Astrocyte of the spinal cord (primary cell): ENCODE results near the gene FNDC11.

Experiments used
- DNase-seq: peaks from one replicate; pipeline ENCODE4 v3.0.0; 2011; ENCODE audit warnings: low read depth, low spot score
- H3K4me3 ChIP-seq: 2 replicates; pipeline ENCODE4 v1.5.1; 2011; ENCODE audit warnings: low read depth, mild to moderate bottlenecking, low read length, moderate library complexity
- in situ Hi-C: cut with HindIII; loops from 2 replicates; pipeline ENCODE4 v1.10.0; 2017; ENCODE audit warnings: low sequenced_read_pairs
- TF ChIP-seq, protein P1 (sequence below): IDR thresholded peaks from 2 replicates; pipeline ENCODE4 v1.5.1; 2012; ENCODE audit warnings: low read depth, mild to moderate bottlenecking, low read length, inconsistent platforms

The FNDC11 gene

DNA sequence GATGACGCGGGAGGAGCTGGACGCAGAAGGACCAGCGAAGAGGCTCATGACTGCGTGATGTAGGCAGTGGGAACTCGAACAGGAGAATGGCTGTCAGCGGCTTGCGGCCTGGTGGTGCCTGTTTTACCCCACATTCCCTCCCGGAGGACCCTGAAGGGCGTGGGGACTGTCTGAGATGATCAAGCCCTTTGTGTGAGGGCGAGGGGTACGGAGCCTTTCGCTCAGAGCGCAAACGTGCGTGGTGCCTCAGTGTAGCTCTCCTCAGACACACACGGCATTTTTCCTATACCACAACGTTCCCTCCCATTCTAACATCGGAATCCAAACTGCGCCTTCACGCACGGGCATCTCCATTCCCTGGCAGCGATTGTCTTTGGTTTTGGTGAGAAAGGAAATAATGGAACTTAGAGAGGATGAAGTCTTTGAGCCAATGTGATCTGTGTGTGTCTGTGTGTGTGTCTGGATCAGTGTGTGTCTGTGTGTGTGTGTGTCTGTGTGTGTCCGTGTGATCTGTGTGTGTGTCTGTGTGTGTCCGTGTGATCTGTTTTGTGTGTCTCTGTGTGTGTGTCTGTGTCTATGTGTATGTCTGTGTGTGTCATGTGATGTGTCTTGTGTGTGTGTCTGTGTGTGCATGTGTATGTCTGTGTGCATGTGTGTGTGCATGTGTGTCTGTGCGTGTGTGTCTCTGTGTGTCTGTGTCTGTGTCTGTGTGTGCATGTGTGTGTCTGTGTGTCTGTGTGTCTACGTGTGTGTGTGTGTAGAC is 22.1 kb upstream of the FNDC11 start:
- DNase-seq: no peak
- in situ Hi-C loops: no loop called here
- TF ChIP-seq, protein P1, sequence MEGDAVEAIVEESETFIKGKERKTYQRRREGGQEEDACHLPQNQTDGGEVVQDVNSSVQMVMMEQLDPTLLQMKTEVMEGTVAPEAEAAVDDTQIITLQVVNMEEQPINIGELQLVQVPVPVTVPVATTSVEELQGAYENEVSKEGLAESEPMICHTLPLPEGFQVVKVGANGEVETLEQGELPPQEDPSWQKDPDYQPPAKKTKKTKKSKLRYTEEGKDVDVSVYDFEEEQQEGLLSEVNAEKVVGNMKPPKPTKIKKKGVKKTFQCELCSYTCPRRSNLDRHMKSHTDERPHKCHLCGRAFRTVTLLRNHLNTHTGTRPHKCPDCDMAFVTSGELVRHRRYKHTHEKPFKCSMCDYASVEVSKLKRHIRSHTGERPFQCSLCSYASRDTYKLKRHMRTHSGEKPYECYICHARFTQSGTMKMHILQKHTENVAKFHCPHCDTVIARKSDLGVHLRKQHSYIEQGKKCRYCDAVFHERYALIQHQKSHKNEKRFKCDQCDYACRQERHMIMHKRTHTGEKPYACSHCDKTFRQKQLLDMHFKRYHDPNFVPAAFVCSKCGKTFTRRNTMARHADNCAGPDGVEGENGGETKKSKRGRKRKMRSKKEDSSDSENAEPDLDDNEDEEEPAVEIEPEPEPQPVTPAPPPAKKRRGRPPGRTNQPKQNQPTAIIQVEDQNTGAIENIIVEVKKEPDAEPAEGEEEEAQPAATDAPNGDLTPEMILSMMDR: no peak
- no peak overlapping the region for H3K4me3 ChIP-seq

DNA sequence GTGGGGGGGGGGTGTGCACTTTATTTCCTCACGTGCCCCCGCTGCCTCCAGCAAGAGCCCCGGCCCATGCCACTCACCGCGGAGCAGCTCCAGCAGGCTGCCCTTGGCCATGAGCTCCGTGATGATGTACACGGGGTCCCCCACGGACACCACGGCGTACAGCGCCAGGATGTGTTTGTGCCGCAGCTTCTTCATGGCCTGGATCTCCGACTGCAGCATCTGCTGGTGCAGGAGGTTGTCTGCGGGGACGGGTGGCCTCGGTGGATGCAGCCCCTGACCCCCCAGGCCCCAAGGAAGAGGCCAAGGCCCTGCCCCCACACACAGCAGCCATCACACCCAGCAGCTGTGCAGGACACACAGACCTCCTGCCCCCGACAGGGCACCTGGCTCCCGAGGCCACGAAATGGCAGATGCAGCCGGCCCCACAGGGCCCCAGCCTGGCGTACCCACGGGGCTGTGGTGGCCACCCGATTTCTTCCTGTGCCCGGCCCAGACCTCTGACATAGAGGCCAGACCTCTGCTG is 21.4 kb upstream of the FNDC11 start:
- H3K4me3 ChIP-seq: no peak overlapping the region
- TF ChIP-seq, protein P1: no peak
- in situ Hi-C loops: no loop called here
- no peak for DNase-seq

DNA sequence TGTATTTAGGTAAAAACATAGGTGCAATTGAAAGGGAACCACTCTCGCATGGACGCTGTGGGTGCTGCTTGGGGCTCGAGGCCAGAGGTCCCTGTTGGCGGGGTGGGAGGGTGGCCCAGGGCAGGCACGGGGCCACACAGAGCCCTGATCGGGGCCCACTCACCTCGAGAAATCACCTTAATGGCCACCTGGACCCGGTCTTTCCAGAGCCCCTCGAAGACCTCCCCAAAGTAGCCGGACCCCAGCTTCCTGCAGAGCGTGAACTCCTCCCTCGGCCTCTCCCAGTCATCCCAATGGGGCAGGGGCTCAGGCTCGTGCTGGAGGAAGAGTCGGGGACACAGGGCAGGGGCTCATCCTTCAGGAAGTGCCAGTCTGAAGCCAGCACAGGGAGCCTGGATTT is 20.6 kb upstream of the FNDC11 start:
- no peak for DNase-seq
- in situ Hi-C loops: no loop called here
- TF ChIP-seq, protein P1: no peak
- no peak overlapping the region for H3K4me3 ChIP-seq

DNA sequence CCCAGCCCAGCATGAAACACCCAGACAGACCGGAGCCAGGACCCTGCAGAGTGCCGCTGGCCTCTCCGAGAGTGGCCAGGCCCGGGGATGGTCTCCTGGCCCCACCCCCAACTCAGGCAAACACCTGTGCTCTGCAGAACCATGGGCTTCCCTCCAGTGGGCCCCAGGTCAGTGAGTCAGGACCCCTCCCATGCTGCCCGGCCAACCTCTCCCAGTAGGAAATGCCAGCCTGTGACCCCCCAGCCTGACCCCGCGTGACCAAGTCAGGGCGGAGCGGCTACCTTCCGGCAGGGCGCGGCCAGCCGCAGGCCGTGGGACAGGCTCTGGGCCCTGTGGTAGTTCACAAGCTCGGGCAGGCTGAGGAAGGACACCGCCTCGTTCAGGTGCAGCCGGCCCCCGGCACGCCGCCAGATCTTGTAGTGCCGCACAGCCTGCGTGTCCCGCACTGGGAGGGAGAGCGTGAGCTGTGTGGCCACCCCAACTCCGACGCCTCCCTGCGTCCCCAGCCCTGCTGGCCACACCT is 20.0 kb upstream of the FNDC11 start:
- no peak overlapping the region for H3K4me3 ChIP-seq
- in situ Hi-C loops: no loop called here
- DNase-seq: no peak
- TF ChIP-seq, protein P1: no peak

DNA sequence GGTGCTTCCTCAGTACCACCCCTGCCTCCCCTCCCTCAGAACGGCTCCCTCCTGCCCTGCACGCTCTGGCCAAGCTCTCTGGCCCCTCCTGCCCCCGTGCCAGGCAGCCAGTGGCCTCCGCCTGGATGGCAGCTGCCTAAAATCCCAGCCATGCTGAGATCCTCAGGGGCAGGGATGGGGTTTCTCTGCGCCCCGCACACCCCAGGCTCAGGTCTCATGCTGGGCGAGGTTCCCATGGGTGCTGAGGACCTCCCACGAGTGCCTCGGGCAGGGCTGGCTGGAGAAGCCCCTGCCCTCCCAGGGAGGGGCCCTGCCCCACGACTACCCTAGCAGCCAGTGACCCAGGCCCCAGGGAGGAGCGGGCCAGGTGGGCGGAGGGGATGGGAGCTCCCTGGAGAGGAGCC is 19.5 kb upstream of the FNDC11 start:
- H3K4me3 ChIP-seq: no peak overlapping the region
- TF ChIP-seq, protein P1: no peak
- DNase-seq: no peak
- in situ Hi-C loops: no loop called here

DNA sequence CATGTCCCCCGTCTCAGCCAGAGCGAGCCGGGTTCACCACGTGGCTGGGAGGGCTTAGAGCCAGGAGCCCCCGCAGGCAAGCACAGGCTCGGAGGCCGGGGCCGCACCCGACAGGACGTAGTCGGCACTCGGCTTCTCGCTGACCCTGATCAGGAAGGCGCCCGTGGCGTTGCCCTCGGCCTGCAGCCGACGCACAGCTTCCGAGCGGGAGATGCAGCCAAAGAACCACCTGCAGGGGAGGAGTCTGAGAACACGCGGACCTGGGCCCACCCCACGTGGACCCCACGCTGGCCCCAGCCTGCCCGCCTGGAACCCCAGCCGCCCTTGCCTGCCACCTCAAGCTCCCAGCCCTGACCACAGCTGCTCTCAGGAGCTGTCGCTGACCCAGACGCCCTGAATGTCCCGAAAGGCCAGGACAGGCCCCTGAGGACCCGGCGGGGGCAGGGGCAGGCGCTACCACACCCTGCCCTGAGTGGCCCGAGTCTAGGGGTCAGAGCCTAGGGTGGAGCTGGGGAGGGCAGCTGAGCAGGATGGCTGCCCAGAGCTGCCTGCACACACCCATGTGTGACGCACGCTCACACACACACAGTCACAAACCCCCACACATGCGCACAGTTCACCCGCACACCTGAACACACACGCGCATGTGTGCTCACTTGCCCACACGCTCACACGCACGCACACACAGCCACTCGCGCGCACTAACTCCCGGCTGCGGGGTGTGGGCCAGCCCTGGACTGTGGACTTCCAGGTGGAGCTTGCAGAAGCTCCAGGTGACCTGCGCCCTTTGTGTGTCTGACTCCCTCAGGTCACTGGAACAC is 18.9 kb upstream of the FNDC11 start:
- in situ Hi-C loops: no loop called here
- no peak for DNase-seq
- TF ChIP-seq, protein P1: no peak
- no peak overlapping the region for H3K4me3 ChIP-seq
